Measurements from ENCODE around the gene PRIMPOL.
"Not testable (repeated sequence)": the region's sequence is repeated elsewhere in the genome, so short reads cannot be mapped to it uniquely, and the experiment has no call there.

The PRIMPOL gene

GRCh38 chr4:184706453-184706852, 56.9 kb downstream of the PRIMPOL start:
- no peak for DNase-seq (ENCODE audit: low spot score)

- no peak for DNase-seq (ENCODE audit: low spot score)
Measured at GRCh38 chr4:184712322-184712721, 62.8 kb downstream of the PRIMPOL start.

DNA sequence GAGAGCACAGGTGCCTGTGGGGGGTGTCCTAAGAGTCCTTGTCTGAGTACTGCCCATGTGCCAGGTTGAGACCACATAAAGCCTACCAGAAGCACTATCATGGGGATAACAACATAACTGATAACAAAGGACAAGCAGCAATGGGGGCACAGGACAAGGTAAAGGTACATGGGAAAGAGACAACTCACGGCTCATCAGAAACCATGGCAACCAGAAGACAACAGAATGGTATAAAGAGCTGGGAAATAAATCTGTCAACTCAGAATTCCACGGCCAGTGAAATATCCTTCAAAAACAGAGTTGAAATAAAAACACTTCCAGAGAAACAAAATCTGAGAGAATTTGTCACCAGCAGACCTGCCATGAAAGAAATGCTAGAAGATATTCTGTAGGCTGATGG, 64.3 kb downstream of the PRIMPOL start:
- no peak for DNase-seq (ENCODE audit: low spot score)

DNA sequence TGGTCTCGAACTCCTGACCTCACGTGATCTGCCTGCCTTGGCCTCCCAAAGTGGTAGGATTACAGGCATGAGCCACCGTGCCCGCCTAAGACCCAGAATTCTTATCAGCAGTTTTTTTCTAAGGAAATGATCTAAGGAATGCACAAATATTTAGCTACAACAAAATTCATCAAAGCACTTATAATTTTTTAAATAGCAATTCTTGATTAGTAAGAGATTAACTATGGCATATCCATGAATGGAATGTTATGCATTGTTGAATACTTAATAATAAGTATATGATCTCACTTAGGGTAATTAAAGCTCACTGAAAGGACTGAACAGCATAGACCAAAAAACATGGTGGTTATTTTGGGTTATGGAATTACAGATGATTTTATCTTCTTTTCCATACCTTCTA, 66.0 kb downstream of the PRIMPOL start:
- DNase-seq (ENCODE audit: low spot score) = no peak

- DNase-seq (ENCODE audit: low spot score) = no peak
Measured at GRCh38 chr4:184719407-184719806, 69.9 kb downstream of the PRIMPOL start.

DNA sequence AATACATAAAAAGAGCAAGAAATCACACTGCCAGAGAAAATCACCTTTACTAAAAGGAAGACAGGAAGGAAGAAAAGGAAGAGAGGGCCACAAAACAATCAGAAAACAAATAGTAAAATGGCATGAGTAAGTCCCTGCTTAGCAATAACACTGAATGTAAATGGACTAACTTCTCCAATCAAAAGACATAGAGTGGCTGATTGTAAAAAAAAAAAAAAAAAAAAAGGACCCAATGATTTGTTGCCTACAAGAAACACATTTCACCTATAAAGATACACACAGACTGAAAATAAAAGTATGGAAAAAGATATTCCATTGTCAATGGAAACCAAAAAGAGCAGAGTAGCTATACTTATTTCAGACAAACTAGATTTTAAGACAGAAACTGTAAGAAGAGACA, 71.7 kb downstream of the PRIMPOL start:
- no peak for DNase-seq (ENCODE audit: low spot score)

GRCh38 chr4:184722798-184723197, 73.3 kb downstream of the PRIMPOL start:
- peak; percentile 57 for DNase-seq (ENCODE audit: low spot score)

GRCh38 chr4:184727430-184727829, 77.9 kb downstream of the PRIMPOL start:
- DNase-seq (ENCODE audit: low spot score) = no peak

DNA sequence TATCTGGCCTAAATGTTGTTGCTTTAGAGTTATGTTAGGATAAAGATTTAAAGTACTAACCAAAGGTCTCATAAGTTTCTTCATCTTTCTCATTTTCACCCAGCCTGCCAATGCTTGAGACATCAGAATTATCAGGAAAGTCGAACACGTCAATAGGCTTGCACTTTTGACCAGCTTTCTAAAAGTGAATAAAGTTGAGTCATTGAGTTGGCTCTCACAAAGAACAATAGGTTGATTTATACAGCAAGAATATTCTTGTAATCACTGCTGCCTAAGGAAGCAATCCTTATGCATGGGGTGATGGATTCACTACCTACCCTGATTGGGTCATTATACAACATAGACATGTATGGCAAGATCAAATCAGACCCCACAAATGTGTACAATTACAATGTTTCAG, 79.3 kb downstream of the PRIMPOL start:
- no peak for DNase-seq (ENCODE audit: low spot score)

DNA sequence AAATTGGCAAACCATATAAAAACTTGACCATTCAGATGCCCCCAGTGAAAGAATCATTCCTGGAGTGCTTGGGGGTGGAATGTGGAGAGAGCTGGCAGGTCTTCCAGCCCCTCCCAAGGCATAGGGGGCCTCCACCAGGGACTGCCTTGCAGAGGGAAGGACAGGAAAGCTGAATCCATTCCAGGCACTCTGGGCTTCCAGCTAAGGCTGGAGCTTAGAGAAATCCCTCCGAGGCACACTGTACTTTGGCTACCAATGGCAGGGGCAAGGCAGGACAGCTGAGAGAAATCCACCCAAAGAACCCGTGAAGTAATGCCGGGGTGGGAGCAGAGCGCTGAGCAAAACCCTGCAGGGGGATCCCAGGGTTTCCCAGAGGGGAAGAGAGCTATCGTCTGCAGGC, 80.4 kb downstream of the PRIMPOL start:
- DNase-seq (ENCODE audit: low spot score) = no peak

DNA sequence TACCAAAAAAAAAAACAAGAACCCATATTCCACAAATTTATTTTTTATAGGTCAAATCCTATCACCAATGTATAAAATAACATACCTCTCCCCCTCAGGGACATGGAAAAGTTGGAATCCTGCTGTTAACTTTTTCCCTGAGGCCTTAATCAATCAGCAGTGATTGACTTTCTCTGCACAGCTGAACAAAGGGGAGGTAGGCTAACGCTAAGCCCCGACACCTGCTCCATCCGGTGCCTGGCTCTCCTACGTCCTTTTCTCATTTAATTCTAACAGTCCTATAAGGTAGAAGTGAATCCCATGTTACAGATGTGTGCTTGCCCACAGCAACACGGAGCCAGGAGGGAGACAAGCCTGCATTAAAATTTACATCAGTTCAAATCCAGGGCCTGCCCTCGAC, 81.5 kb downstream of the PRIMPOL start:
- DNase-seq (ENCODE audit: low spot score) = no peak

- peak; percentile 89 for DNase-seq (ENCODE audit: low spot score)
Measured at GRCh38 chr4:184732126-184732525, 82.6 kb downstream of the PRIMPOL start.

DNA sequence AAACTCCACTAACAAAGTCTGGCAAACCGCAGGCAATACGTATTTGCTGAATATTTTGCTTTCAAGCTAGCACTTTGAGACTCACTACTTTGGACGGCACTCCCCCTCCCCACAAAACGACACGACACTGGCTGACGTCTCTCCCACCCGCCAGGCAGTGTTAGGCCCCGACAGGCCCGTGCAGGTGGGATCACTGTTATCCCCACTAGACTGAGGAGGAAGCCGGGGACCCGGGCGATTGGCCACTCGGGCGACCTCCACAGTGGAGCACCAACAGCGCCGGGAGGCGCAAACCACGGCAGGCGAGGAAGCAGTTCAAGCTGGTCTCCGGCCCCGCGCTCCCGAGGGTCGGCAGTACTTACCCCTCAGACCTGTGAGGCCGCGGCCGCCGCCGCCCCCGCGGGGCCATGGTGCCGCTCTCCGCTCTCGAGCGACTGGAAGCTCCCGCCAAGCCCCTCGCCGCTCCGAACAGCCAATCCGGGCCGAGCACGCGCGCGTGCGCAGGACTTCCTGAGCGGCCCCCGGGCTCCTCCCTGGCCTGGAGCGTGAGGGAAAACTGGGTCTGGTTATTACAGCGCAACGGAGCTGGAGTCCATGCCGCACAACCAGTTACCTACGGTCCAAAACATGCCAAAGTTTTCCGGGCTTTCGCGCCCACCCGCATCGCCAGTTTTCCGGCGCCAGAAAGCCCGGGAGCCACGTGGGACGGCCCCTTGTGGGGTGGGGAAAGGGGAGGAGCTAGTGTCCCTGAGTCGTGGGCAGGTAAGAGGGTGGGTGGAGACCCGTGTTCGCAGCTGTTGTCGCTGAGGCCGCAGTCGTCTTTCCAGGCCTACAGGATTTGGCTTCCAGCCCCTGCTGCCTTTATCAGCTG, 84.4 kb downstream of the PRIMPOL start, which contains the start of gene CENPU:
Gene CENPU, minus strand, starts transcription at position 443 of the 871 bp plus-strand sequence. Its CDS starts 34 bp downstream, at position 409.
- DNase-seq (ENCODE audit: low spot score) = peak; percentile 99

- no peak for DNase-seq (ENCODE audit: low spot score)
Measured at GRCh38 chr4:184734758-184735157, 85.2 kb downstream of the PRIMPOL start.

DNA sequence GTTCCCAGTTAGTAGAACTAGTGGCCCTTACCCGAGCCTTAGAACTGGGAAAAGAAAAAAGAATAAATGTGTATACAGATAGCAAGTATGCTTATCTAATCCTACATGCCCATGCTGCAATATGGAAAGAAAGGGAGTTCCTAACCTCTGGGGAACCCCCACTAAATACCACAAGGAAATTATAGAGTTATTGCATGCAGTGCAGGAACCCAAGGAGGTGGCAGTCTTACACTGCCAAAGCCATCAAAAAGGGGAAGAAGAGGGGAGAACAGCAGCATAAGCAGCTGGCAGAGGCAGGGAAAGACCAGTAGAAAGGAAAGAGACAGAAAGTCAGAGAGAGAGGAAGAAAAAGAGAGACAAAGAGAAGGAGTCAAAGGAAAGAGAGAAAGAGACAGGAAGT, 90.0 kb downstream of the PRIMPOL start:
- DNase-seq (ENCODE audit: low spot score) = not testable (repeated sequence)

- no peak for DNase-seq (ENCODE audit: low spot score)
Measured at GRCh38 chr4:184740980-184741391, 91.4 kb downstream of the PRIMPOL start.

- not testable (repeated sequence) for DNase-seq (ENCODE audit: low spot score)
Measured at GRCh38 chr4:184741651-184742050, 92.1 kb downstream of the PRIMPOL start.

GRCh38 chr4:184743650-184744049, 94.1 kb downstream of the PRIMPOL start:
- no peak for DNase-seq (ENCODE audit: low spot score)

- DNase-seq (ENCODE audit: low spot score) = no peak
Measured at GRCh38 chr4:184744236-184744635, 94.7 kb downstream of the PRIMPOL start.

Data from RKO (cell line).